Gastroesophageal sphincter (tissue), 2 donors: Measurements from ENCODE around the gene PIK3R1.

Experiments used
- POLR2A ChIP-seq, 2 donors: fragments of 450-650 bp; IDR thresholded peaks; one replicate each; pipeline ENCODE4 v1.6.1; 2017; ENCODE audit warnings: antibody characterized with exemption in 2 of 2, mild to moderate bottlenecking in 2 of 2, moderate library complexity in 1 of 2
- POLR2AphosphoS5 ChIP-seq: sonication (generic); formaldehyde crosslinking; IDR thresholded peaks from one replicate; pipeline ENCODE4 v1.6.1; 2017; ENCODE audit warnings: antibody characterized with exemption

- TF ChIP-seq POLR2AphosphoS5, result no peak
- TF ChIP-seq POLR2A (IDR thresholded peaks at IDR 0.05), result no peak
Measured at GRCh38 chr5:68288707-68289134, 73.2 kb downstream of the PIK3R1 start.
